ENCODE results near the gene ZNF205. TPM values are rescaled to one million over a fixed set of nuclear protein-coding genes. Genes with fewer than 3 reads are reported as not detected.
A peak's percentile ranks its signal among the peaks of the same experiment; 100 is the strongest.

Gene ZNF205
- total and polyA plus RNA-seq, 2 of the 13 experiments (the other 11 are each of a cell fraction or from before 2014, with no cell fraction given) = 5.8 to 10.2 TPM

DNA sequence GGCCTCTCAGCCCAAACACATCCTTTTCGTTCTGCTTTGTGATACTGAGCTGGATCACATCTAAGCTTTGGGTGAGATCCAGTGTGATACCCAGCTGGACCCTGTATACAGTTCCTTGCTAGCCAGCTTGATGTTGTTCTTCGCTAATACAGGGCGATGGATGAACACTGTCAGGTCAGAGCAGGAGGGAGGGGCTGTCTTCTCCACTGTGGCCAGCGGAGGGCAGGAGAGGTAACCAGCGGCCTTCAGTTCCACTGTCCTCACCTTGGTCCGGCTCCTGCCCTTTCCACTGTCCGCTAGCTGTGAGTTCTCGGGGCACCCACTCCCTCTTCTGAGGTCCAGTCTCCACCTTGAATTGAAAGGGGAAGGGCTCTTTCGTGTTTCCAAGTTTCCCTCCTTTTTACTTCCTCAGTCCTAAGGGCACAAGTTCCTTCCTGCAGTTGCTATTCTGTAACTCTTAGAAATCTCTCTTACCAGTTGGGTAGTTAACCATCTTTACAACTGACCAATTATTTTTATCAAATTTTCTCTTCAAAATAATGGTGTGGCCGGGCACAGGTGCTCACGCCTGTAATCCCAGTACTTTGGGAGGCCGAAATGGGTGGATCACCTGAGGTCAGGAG is 19.5 kb downstream of the ZNF205 start (continued):
- TF ChIP-seq, protein P1, sequence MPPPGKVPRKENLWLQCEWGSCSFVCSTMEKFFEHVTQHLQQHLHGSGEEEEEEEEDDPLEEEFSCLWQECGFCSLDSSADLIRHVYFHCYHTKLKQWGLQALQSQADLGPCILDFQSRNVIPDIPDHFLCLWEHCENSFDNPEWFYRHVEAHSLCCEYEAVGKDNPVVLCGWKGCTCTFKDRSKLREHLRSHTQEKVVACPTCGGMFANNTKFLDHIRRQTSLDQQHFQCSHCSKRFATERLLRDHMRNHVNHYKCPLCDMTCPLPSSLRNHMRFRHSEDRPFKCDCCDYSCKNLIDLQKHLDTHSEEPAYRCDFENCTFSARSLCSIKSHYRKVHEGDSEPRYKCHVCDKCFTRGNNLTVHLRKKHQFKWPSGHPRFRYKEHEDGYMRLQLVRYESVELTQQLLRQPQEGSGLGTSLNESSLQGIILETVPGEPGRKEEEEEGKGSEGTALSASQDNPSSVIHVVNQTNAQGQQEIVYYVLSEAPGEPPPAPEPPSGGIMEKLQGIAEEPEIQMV (CRISPR knock-in tag; IDR thresholded peaks at IDR 0.05; ENCODE audit: low read depth) = peak; percentile 99
- 0 out of 2 replicates have a peak, but pooled peaks have one; percentile 15 for TF ChIP-seq KAT8 (CRISPR knock-in tag; IDR thresholded peaks at IDR 0.05)
- peak; percentile 42 for TF ChIP-seq GATAD2A (CRISPR knock-in tag; IDR thresholded peaks at IDR 0.05)
- no peak for TF ChIP-seq ZNF644 (CRISPR knock-in tag; IDR thresholded peaks at IDR 0.05; ENCODE audit: low read depth)
- no peak for TF ChIP-seq U2AF1 (optimal IDR thresholded peaks at IDR 0.05; ENCODE audit: low read depth, low read length)
- TF ChIP-seq ZNF768 (CRISPR knock-in tag; IDR thresholded peaks at IDR 0.05) = 0 out of 2 replicates have a peak, but pooled peaks have one; percentile 17
- TF ChIP-seq SAP130 (CRISPR knock-in tag; IDR thresholded peaks at IDR 0.05; ENCODE audit: low read depth) = peak; percentile 27; the same call in 1 of the 2 replicates
- TF ChIP-seq, protein P2, sequence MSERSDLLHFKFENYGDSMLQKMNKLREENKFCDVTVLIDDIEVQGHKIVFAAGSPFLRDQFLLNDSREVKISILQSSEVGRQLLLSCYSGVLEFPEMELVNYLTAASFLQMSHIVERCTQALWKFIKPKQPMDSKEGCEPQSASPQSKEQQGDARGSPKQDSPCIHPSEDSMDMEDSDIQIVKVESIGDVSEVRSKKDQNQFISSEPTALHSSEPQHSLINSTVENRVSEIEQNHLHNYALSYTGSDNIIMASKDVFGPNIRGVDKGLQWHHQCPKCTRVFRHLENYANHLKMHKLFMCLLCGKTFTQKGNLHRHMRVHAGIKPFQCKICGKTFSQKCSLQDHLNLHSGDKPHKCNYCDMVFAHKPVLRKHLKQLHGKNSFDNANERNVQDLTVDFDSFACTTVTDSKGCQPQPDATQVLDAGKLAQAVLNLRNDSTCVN (CRISPR knock-in tag; IDR thresholded peaks at IDR 0.05; ENCODE audit: borderline replicate concordance) = 0 out of 2 replicates have a peak, but pooled peaks have one; percentile 20
- TF ChIP-seq ZFP36L1 (CRISPR knock-in tag; IDR thresholded peaks at IDR 0.05) = 0 out of 2 replicates have a peak, but pooled peaks have one; percentile 24
- TF ChIP-seq, protein P3, sequence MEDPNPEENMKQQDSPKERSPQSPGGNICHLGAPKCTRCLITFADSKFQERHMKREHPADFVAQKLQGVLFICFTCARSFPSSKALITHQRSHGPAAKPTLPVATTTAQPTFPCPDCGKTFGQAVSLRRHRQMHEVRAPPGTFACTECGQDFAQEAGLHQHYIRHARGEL (CRISPR knock-in tag; IDR thresholded peaks at IDR 0.05) = no peak
- TF ChIP-seq ZNF263 (CRISPR knock-in tag; IDR thresholded peaks at IDR 0.05) = no peak
- TF ChIP-seq ZFY (CRISPR knock-in tag; IDR thresholded peaks at IDR 0.05) = peak; percentile 21; the same call in 1 of the 2 replicates
- no peak for TF ChIP-seq ZNF350 (CRISPR knock-in tag; IDR thresholded peaks at IDR 0.05; ENCODE audit: borderline replicate concordance, low read depth)
- TF ChIP-seq, protein P4, sequence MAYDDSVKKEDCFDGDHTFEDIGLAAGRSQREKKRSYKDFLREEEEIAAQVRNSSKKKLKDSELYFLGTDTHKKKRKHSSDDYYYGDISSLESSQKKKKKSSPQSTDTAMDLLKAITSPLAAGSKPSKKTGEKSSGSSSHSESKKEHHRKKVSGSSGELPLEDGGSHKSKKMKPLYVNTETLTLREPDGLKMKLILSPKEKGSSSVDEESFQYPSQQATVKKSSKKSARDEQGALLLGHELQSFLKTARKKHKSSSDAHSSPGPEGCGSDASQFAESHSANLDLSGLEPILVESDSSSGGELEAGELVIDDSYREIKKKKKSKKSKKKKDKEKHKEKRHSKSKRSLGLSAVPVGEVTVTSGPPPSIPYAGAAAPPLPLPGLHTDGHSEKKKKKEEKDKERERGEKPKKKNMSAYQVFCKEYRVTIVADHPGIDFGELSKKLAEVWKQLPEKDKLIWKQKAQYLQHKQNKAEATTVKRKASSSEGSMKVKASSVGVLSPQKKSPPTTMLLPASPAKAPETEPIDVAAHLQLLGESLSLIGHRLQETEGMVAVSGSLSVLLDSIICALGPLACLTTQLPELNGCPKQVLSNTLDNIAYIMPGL (CRISPR knock-in tag; IDR thresholded peaks at IDR 0.05; ENCODE audit: borderline replicate concordance in 1 of 2, low read depth in 1 of 2) = peak; percentile 45 to 84; a peak in 3 of 4 replicates
- no peak for TF ChIP-seq KAT7 (CRISPR knock-in tag; IDR thresholded peaks at IDR 0.05; ENCODE audit: borderline replicate concordance)
- TF ChIP-seq ZNF12 (CRISPR knock-in tag; IDR thresholded peaks at IDR 0.05) = no peak
- peak; percentile 50; the same call in 1 of the 2 replicates for TF ChIP-seq MIER3 (CRISPR knock-in tag; IDR thresholded peaks at IDR 0.05; ENCODE audit: borderline replicate concordance)
- TF ChIP-seq, protein P5, sequence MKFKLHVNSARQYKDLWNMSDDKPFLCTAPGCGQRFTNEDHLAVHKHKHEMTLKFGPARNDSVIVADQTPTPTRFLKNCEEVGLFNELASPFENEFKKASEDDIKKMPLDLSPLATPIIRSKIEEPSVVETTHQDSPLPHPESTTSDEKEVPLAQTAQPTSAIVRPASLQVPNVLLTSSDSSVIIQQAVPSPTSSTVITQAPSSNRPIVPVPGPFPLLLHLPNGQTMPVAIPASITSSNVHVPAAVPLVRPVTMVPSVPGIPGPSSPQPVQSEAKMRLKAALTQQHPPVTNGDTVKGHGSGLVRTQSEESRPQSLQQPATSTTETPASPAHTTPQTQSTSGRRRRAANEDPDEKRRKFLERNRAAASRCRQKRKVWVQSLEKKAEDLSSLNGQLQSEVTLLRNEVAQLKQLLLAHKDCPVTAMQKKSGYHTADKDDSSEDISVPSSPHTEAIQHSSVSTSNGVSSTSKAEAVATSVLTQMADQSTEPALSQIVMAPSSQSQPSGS (CRISPR knock-in tag; IDR thresholded peaks at IDR 0.05) = no peak
- no peak for TF ChIP-seq ZNF713 (CRISPR knock-in tag; IDR thresholded peaks at IDR 0.05)
- peak; percentile 64 for TF ChIP-seq RAD21 (CRISPR knock-in tag; IDR thresholded peaks at IDR 0.05)
- TF ChIP-seq ZNF782 (CRISPR knock-in tag; IDR thresholded peaks at IDR 0.05; ENCODE audit: borderline replicate concordance) = no peak
- TF ChIP-seq ZNF772 (CRISPR knock-in tag; IDR thresholded peaks at IDR 0.05) = no peak
- no peak for TF ChIP-seq TEAD2 (CRISPR knock-in tag; IDR thresholded peaks at IDR 0.05)
- TF ChIP-seq TEAD3 (CRISPR knock-in tag; optimal IDR thresholded peaks at IDR 0.05; ENCODE audit: borderline replicate concordance) = peak; percentile 7
- TF ChIP-seq NR2F6 (IDR thresholded peaks at IDR 0.05) = no peak
- peak; percentile 29; the same call in 1 of the 2 replicates for TF ChIP-seq NR2F6 (CRISPR knock-in tag; IDR thresholded peaks at IDR 0.05)

Data from HepG2 (cell line).